Cardiac septum (tissue), 1 donor: ENCODE measurements around the gene PYGM. TPM values are rescaled to one million over a fixed set of nuclear protein-coding genes. Genes with fewer than 3 reads are reported as not detected.
A peak's percentile ranks its signal among the peaks of the same experiment; 100 is the strongest.

Experiments used
- DNase-seq: peaks from one replicate; pipeline ENCODE4 v3.0.0-alpha.2; 2020; ENCODE audit warnings: low spot score
- intact Hi-C: fragments of 100-400 bp; cut with DNase I; formaldehyde crosslinking; loops from one replicate; pipeline ENCODE4 v1.14.0; 2022
- total RNA-seq: library from RNA; stranded (reverse); fragmentation: NEBNext Ultra II Directional; extraction: Animal tissue kit (Norgen Biotek cat#: 25700); gene quantifications from one replicate; pipeline ENCODE4 v1.2.1, GENCODE V29; 2021
- donor health status: DM: no; HTN: no; CAD: no.

The PYGM gene
- total RNA-seq, 1 donor from 2014 or later = 42.5 TPM

GRCh38 chr11:64793271-64794160, 33.7 kb upstream of the PYGM start:
- intact Hi-C loops = no loop called here
- DNase-seq = peak; percentile 72

- DNase-seq = peak; percentile 41
- intact Hi-C loops = no loop called here
Observed at GRCh38 chr11:64792482-64792881, 32.7 kb upstream of the PYGM start.

GRCh38 chr11:64791781-64792291, 32.1 kb upstream of the PYGM start:
- intact Hi-C loops = no loop called here
- DNase-seq = peak; percentile 67

GRCh38 chr11:64790205-64791095, 30.7 kb upstream of the PYGM start:
- peak; percentile 47 for DNase-seq
- intact Hi-C loops = no loop called here

- intact Hi-C loops = no loop called here
- peak; percentile 68 for DNase-seq
Observed at GRCh38 chr11:64789331-64790204, 29.8 kb upstream of the PYGM start.

GRCh38 chr11:64788321-64789215, 28.8 kb upstream of the PYGM start:
- peak; percentile 44 for DNase-seq
- intact Hi-C loops = no loop called here

- DNase-seq = peak; percentile 79
- intact Hi-C loops = no loop called here
Observed at GRCh38 chr11:64787526-64788320, 27.9 kb upstream of the PYGM start.

- DNase-seq = peak; percentile 64
- intact Hi-C loops = no loop called here
Observed at GRCh38 chr11:64786308-64786707, 26.5 kb upstream of the PYGM start.

GRCh38 chr11:64784813-64785581, 25.2 kb upstream of the PYGM start:
- DNase-seq = peak; percentile 10
- intact Hi-C loops = no loop called here

GRCh38 chr11:64778473-64779298, 18.9 kb upstream of the PYGM start, which contains the start of gene SF1:
SF1 (minus strand) TSS chr11:64778542; CDS start chr11:64778392, 150 bp downstream.
- intact Hi-C loops = loop anchor here (1.0 kb wide), 1 partner anchor 34 kb away; the partner anchor contains the start of gene RASGRP2
- DNase-seq = peak; percentile 99

- intact Hi-C loops = loop anchor here (1.0 kb wide), 1 partner anchor 34 kb away; the partner anchor contains the start of gene RASGRP2
Observed at GRCh38 chr11:64778223-64778472, 18.4 kb upstream of the PYGM start.

GRCh38 chr11:64777449-64778222, 17.9 kb upstream of the PYGM start:
- intact Hi-C loops = loop anchor here (1.0 kb wide), 1 partner anchor 33 kb away; the partner anchor contains the start of gene RASGRP2
- DNase-seq = peak; percentile 94

More at GRCh38 chr11:64778223-64778472, 18.4 kb upstream of the PYGM start:
- no peak for DNase-seq

- DNase-seq = no peak
- intact Hi-C loops = no loop called here
Observed at GRCh38 chr11:64776875-64777274, 17.1 kb upstream of the PYGM start.

- DNase-seq = peak; percentile 17
- intact Hi-C loops = no loop called here
Observed at GRCh38 chr11:64776425-64776824, 16.7 kb upstream of the PYGM start.

GRCh38 chr11:64774144-64774543, 14.4 kb upstream of the PYGM start:
- intact Hi-C loops = no loop called here
- DNase-seq = peak; percentile 5
